CD4-positive, alpha-beta T cell treated with Interleukin-1 beta for 1 hour (primary cell): Measurements from ENCODE around the gene NKX3-2.
A peak's percentile ranks its signal among the peaks of the same experiment; 100 is the strongest.
"Not testable (repeated sequence)": the region's sequence is repeated elsewhere in the genome, so short reads cannot be mapped to it uniquely, and the experiment has no call there.

Experiments
- DNase-seq, 2 donors: peaks; one replicate each; pipeline ENCODE4 v3.0.0-alpha.2; 2020 to 2022

The NKX3-2 gene

GRCh38 chr4:13543839-13544605 is at the start of gene NKX3-2:
Gene NKX3-2, minus strand, starts transcription at chr4:13544508. Its CDS starts 94 bp downstream, at chr4:13544414.
- no peak for DNase-seq

GRCh38 chr4:13592220-13592619 is 47.9 kb upstream of the NKX3-2 start:
- no peak for DNase-seq

- DNase-seq = no peak
Measured at GRCh38 chr4:13590766-13591165, 46.5 kb upstream of the NKX3-2 start.

GRCh38 chr4:13588954-13589353 is 44.6 kb upstream of the NKX3-2 start:
- DNase-seq = no peak

- DNase-seq = no peak
Measured at GRCh38 chr4:13584481-13584880, 40.2 kb upstream of the NKX3-2 start.

GRCh38 chr4:13580036-13580435 is 35.7 kb upstream of the NKX3-2 start:
- DNase-seq = no peak

- DNase-seq = no peak
Measured at GRCh38 chr4:13577660-13578059, 33.4 kb upstream of the NKX3-2 start.

- no peak for DNase-seq
Measured at GRCh38 chr4:13570916-13571315, 26.6 kb upstream of the NKX3-2 start.

- no peak for DNase-seq
Measured at GRCh38 chr4:13567125-13567524, 22.8 kb upstream of the NKX3-2 start.

GRCh38 chr4:13562876-13563275 is 18.6 kb upstream of the NKX3-2 start:
- no peak for DNase-seq

GRCh38 chr4:13561673-13562072 is 17.4 kb upstream of the NKX3-2 start:
- DNase-seq = no peak

GRCh38 chr4:13560111-13560510 is 15.8 kb upstream of the NKX3-2 start:
- not testable (repeated sequence) for DNase-seq

GRCh38 chr4:13559413-13559812 is 15.1 kb upstream of the NKX3-2 start:
- no peak for DNase-seq

- DNase-seq = no peak
Measured at GRCh38 chr4:13558881-13559280, 14.6 kb upstream of the NKX3-2 start.

GRCh38 chr4:13555325-13555724 is 11.0 kb upstream of the NKX3-2 start:
- DNase-seq = no peak

- no peak for DNase-seq
Measured at GRCh38 chr4:13553081-13553480, 8.8 kb upstream of the NKX3-2 start.

- DNase-seq = peak; percentile 74 to 78
Measured at GRCh38 chr4:13548984-13549546, 4.8 kb upstream of the NKX3-2 start.

- no peak for DNase-seq
Measured at GRCh38 chr4:13548059-13548983, 4.0 kb upstream of the NKX3-2 start.

GRCh38 chr4:13547485-13548041 is 3.3 kb upstream of the NKX3-2 start:
- DNase-seq = peak; percentile 33 to 39

GRCh38 chr4:13546941-13547484 is 2.7 kb upstream of the NKX3-2 start:
- DNase-seq = no peak

GRCh38 chr4:13546142-13546940 is 2.0 kb upstream of the NKX3-2 start:
- no peak for DNase-seq

- no peak for DNase-seq
Measured at GRCh38 chr4:13545394-13545808, 1.1 kb upstream of the NKX3-2 start.
